Nephron (organoid): ENCODE data around the gene PRKCA.

ENCODE experiments used
- H3K27ac Mint-ChIP-seq, 3 experiments: 2 replicates each; pipeline ENCODE4 v1.8.0; 2020; ENCODE audit warnings: mixed read lengths in 3 of 3, mild to moderate bottlenecking in 2 of 3, moderate library complexity in 1 of 3
- H3K27me3 Mint-ChIP-seq: 2 replicates; pipeline ENCODE4 v1.8.0; 2021; ENCODE audit warnings: low read depth, mild to moderate bottlenecking, moderate library complexity, mixed read lengths
- H3K36me3 Mint-ChIP-seq: 2 replicates; pipeline ENCODE4 v1.8.0; 2020; ENCODE audit warnings: low read depth, mixed read lengths
- H3K4me1 Mint-ChIP-seq: 2 replicates; pipeline ENCODE4 v1.8.0; 2020; ENCODE audit warnings: mixed read lengths
- H3K4me3 Mint-ChIP-seq, 3 experiments: 2 replicates each; pipeline ENCODE4 v1.8.0; 2020; ENCODE audit warnings: mild to moderate bottlenecking in 3 of 3, mixed read lengths in 3 of 3, moderate library complexity in 2 of 3
- H3K9me3 Mint-ChIP-seq: 2 replicates; pipeline ENCODE4 v1.8.0; 2020; ENCODE audit warnings: mixed read lengths
- CTCF ChIP-seq, 3 experiments: fragments of 200-600 bp; sonication (generic); IDR thresholded peaks; one replicate each; pipeline ENCODE4 v1.5.0; 2021; ENCODE audit warnings: antibody characterized with exemption in 3 of 3; ENCODE audit not compliant: unreplicated experiment in 3 of 3

PRKCA gene

GRCh38 chr17:66750116-66750515, 447.7 kb downstream of the PRKCA start:
- no peaks in the 10 kb centered on the region for H3K9me3 Mint-ChIP-seq
- peaks cover 17% of the 10 kb centered on the region for H3K36me3 Mint-ChIP-seq
- TF ChIP-seq CTCF (IDR thresholded peaks at IDR 0.05; ENCODE audit: unreplicated experiment in 3 of 3) = no peak
- H3K4me3 Mint-ChIP-seq = no peak overlapping the region
- H3K27ac Mint-ChIP-seq = no peak overlapping the region
- peaks cover 20% of the 10 kb centered on the region for H3K4me1 Mint-ChIP-seq
- H3K27me3 Mint-ChIP-seq = peaks cover 13% of the 10 kb centered on the region

- no peak for TF ChIP-seq CTCF (IDR thresholded peaks at IDR 0.05; ENCODE audit: unreplicated experiment in 3 of 3)
- H3K27me3 Mint-ChIP-seq = peaks cover 13% of the 10 kb centered on the region
- no peak overlapping the region for H3K27ac Mint-ChIP-seq
- H3K4me3 Mint-ChIP-seq = no peak overlapping the region
- peaks cover 27% of the 10 kb centered on the region for H3K4me1 Mint-ChIP-seq
- H3K9me3 Mint-ChIP-seq = no peaks in the 10 kb centered on the region
- H3K36me3 Mint-ChIP-seq = peaks cover 17% of the 10 kb centered on the region
Observed at GRCh38 chr17:66750781-66751543, 448.5 kb downstream of the PRKCA start.

- H3K27ac Mint-ChIP-seq = no peak overlapping the region
- peaks cover 20% of the 10 kb centered on the region for H3K4me1 Mint-ChIP-seq
- H3K36me3 Mint-ChIP-seq = peaks cover 17% of the 10 kb centered on the region
- no peak for TF ChIP-seq CTCF (IDR thresholded peaks at IDR 0.05; ENCODE audit: unreplicated experiment in 3 of 3)
- no peaks in the 10 kb centered on the region for H3K9me3 Mint-ChIP-seq
- peaks cover 13% of the 10 kb centered on the region for H3K27me3 Mint-ChIP-seq
- no peak overlapping the region for H3K4me3 Mint-ChIP-seq
Observed at GRCh38 chr17:66751771-66752170, 449.4 kb downstream of the PRKCA start.

GRCh38 chr17:66752411-66752810, 450.0 kb downstream of the PRKCA start:
- Mint-ChIP-seq H3K36me3 (peaks cover 22% of the 10 kb centered on the region), H3K4me3 (no peak overlapping the region), H3K4me1 (peaks cover 24% of the 10 kb centered on the region), H3K27ac (no peak overlapping the region), H3K9me3 (no peaks in the 10 kb centered on the region), H3K27me3 (peaks cover 13% of the 10 kb centered on the region)
- no peak for TF ChIP-seq CTCF (IDR thresholded peaks at IDR 0.05; ENCODE audit: unreplicated experiment in 3 of 3)

- Mint-ChIP-seq H3K9me3 (no peaks in the 10 kb centered on the region), H3K4me3 (no peak overlapping the region), H3K27me3 (peaks cover 11% of the 10 kb centered on the region), H3K27ac (no peak overlapping the region), H3K4me1 (peaks cover 20% of the 10 kb centered on the region), H3K36me3 (peaks cover 22% of the 10 kb centered on the region)
- no peak for TF ChIP-seq CTCF (IDR thresholded peaks at IDR 0.05; ENCODE audit: unreplicated experiment in 3 of 3)
Observed at GRCh38 chr17:66753126-66753920, 450.9 kb downstream of the PRKCA start.
